ENCODE data around the gene ZNF277.
A peak's percentile ranks its signal among the peaks of the same experiment; 100 is the strongest.

Gene ZNF277

DNA sequence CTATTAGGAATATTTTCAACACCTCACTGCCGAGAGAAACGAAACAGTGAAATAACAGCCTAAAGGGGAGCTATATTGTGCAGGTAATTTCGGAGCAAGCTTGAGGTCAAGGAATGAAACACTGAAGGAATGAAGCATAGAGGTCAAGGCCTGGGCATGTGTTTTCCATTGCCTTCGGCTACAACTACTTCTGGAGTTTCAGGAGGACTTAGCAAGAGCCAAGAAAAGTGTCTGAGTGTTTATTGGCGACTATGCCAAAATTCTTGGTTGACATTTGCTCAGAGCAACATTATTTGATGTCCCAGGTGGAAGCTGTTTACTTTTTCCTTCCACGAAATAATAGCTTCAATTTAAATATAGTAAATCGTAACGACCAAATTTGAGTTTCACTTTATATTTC lies 154.2 kb downstream of the ZNF277 start:
- DNase-seq = no peak

DNA sequence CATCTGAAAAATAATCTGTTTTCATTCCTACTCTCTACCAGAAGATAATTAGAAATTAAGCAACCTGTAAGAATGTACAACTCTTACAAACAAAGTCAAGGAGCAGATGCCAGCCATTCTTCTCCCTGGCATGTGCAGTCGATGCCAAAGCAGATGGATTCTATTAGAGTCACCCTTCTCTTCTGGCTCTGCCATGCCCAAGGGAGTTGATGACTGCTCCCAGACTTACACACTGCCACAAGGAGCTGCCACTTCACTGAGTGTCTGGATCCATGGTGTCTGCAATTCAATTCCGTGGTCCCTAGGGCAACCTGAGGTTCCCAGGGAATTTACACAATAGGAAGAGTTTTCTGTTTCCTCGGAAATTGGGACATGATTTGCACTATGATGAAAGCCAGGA lies 154.7 kb downstream of the ZNF277 start:
- no peak for DNase-seq

DNA sequence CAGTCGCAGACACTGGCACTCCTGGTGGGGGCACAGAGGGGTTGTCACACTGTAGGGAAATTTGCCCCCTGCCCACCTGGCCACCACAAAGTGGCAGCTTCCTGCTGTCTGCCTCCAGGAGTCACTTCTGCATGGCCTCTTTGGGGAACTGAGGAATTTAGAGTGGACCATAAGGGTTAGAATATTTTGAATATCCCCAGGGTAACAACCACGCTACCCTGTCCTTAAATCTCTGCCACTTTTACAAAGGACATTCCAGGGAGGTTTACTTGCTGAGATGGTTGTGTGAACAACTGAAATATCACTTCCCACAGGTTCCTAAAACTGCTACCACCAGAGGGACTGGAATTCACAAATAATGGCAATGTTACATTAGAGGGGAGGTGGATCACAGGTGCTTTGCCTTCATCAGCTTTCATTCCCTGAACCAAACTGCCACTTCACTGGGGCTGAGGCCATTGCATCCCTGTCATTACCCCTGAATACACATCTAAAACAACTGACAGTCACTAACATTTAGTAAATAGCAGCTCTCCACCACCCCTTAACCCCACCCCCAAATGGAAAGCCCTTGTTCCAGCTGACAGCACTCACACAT lies 155.7 kb downstream of the ZNF277 start:
- no peak for DNase-seq

DNA sequence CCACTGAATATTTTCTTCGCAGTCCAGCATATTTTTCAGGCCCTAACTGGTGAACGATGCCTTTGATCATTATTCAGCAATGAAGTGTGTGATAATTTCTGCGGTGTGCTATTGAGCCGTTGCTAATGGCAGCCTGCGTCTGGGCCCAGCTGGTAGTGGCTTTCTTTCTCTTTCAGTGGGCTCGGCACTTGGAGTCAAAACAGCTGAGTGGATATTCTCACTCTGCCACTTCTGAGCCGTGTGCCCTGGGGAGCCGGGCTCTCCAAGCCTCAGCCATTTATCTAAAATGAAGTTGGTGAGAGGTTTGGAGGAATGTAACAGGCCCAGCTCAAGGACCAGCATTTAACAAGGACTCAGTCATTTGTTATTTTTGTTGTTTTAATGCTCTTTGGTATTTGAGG lies 156.2 kb downstream of the ZNF277 start:
- DNase-seq = no peak

DNA sequence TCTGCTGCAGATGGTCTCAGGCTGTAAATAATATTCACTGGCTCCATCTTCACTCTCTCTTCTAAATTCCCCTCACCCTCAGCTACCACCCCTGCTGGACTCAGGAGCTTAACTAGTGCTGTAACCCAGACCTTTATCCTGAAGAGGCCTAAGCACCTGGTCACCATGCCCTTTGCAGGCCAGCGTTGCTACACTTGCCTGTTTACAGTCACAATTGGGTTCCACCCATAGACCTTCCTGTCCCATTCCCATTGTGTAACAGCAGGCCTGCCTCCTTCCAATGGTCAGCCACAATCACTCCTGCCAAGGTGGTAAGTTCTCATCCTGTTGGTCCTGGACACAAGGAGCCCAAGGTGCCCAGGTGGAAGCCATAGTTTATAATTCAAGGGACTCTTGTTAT lies 157.9 kb downstream of the ZNF277 start:
- no peak for DNase-seq

DNA sequence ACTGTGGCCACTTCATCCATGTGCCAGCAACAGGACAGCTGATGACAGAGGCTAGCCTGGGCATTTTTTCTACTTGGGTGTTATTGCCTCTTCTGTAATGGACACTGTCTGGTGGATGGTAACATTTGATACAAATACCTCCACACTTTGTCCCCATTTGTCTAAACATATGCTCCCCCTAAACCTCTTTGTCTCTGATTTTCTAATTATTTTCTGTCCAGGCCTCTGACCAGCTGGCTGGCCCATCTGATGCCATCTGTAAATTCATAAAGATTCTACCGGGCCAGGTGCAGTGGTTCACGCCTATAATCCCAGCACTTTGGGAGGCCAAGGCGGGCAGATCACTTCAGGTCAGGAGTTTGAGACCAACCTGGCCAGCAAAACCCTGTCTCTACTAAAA lies 159.1 kb downstream of the ZNF277 start:
- DNase-seq = no peak

DNA sequence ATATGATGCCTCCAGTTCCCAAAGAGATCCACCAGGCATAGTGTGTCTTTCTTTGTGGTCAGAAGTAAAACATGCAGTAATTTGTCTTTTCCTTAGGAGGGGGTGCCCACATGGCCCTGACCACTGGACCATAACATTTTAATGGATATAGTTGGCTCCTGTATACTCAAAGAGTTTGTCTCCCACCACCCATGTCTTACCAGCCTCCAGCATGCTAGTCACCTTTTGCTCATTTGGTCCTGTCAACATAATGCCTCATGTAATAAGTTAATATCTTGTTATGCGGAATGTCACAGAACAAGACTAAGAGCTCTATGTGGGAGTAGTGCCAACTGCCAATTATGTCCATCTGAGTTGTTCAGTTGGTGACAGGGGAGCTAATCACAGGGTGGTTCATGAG lies 160.4 kb downstream of the ZNF277 start:
- no peak for DNase-seq

DNA sequence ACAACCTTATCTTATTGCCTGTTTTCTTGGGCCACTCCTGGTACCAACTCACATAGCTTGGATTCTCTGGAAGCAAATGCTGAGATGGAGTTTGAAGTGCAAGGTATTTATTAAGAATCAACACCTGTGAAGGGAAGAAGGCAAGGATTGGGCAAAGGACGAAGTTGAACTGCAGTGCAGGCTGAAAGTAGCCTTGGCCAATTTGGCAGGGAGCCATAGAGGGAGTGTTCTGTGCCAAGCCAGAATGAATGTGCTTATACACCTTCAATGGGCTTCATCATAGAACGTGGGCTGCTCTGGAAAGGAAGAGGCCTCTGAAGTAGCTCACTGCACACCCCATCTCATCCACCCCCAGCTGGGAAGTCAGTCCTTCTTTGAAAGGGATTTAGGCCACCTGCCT lies 163.9 kb downstream of the ZNF277 start:
- no peak for DNase-seq

DNA sequence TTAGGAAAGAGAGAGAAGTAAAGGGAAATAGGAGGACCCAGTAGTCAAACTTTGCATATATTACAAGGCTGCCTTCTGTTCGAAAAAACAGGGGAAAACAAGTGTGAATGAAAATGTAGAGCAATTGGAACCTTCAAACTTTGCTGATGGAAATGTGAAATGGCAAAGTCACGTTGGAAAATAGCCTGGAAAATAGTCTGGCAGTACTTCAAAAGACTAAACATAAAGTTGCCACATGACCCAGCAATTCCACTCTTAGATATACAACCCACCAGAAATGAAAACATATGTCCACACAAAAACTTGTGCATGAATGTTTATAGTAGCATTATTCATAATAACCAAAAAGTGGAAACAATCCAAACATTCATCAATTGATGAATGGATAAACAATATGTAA lies 165.2 kb downstream of the ZNF277 start:
- no peak for DNase-seq

DNA sequence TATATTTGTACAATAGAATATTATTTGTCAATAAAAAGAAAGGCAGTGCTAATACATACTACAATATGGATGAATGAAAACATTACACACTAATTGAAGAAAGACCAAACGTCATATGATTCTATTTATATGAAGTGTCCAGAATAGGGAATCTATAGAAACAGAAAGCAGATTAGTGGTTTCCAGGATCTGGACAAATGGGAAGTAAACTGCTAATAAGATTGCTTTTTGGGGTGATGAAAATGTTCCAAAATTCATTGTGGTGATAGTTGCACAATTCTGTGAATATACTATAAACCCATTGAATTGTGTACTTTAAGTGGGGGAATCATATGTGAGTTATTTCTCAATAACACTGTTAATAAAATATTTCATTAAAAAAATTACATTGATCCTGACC lies 165.6 kb downstream of the ZNF277 start:
- no peak for DNase-seq

DNA sequence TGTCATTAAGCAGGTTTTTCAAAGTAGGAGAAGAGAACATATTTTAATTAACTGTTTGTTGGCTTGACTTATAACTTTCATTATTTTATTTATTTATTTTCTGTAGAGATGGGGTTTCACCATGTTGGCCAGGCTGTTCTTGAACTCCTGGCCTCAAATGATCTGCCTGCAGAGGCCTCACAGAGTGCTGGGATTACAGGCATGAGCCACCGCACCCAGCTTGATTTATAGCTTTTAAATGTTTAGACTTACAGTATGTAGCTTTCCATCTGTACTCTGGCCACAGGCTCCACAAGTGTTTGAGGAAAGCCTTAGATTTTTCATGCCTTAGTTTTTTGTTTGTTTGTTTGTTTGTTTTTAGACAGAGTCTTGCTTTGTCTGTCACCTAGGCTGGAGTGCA lies 171.1 kb downstream of the ZNF277 start:
- no peak for DNase-seq

DNA sequence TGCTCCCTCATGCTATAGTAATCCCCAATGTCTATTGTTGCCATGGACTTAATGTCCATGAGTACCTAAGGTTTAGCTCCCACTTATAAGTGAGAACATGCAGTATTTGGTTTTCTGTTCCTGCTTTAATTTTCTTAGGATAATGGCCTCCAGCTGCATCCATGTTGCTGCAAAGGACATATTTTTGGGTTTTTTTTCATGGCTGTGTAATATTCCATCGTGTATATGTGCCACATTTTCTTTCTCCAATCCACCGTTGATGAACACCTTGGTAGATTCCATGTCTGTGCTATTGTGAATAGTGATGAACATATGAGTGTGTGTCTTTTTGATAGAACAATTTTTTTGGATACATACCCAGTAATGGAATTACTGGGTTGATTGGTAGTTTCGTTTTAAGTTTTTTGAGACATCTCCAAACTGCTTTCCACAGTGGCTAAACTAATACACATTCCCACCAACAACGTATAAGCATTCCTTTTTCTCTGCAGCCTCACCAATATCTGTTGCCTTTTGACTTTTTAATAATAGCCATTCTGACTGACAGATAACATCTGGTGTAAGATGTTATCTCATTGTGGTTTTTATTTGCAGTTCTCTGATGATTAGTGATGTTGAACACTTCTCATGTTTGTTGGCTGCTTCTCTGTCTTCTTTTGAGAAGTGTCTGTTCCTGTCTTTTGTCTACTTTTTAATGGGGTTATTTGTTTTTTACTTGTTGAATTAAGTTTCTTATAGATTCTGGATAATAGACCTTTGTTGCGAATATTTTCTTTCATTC lies 175.0 kb downstream of the ZNF277 start:
- DNase-seq = no peak

DNA sequence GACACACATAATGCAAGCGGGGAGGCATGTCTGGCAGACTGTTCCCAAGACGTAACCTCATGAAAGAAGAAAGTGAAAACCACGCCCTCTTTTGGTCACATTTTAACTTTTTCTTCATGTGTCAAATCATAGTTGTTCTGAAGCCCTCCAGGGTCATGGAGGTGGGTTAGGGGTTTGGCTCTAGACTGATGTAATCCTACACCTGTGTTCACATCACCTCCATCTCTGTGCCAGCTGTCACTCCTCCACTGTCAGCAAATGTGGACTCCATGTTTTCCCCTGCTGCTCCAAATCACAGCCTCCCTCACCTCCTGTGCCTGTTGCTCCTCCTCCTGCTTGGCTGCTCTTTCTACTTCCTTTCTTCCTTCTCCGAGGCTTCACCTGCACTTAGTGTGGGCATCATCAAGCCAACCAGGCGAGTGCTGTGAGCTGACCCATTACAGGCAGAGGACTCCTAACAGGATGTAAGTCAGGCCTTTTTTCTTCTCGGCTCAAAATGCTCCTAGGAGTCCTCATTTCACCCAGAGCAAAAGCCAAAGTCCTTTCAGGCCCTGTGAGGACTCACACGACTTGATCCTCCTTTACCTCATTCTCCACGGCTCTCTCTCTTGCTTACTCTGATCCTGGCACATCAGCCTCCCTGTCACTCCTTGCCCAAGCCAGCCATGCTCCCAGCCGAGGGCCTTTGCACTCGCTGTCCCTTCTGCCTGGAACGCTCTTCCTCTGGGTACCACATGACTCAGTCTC lies 177.3 kb downstream of the ZNF277 start:
- DNase-seq = peak; percentile 31 to 42

DNA sequence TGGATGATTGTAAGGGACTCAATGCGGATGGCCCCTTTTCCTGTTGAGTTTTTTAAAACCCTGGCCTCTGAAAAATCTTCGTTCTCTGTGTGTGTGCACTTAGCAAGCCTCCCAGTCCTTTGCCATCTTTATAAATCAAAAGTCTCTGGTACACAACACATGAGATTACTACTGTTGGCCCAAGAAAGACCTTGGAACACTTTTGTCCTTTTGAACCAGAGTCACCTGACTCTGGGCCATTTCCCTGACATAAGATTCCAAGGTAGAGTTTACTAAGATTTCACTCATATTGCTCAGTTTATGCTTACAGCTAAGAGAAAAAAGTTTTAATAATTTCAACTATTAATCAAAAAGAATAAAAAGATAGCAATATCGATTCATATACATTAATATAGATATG lies 179.0 kb downstream of the ZNF277 start:
- DNase-seq = no peak

DNA sequence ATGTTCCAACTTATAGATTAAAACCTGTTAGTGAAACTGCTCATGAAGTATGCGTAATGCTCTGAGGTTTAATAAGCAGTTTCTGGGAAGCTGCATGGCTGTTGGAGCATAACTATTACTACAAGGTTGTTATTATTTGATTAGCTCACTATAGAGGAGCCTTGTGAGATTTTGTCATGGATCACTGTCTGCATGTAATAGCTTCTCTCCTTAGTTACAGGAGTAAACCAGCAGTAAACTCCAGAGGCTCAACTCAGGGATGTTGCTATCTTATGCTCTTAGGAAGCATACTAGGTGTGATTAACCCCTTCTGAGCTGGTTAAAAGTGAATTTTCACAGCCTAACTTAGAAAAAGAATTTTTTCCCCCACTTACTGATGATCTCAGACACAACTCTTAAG lies 180.1 kb downstream of the ZNF277 start:
- DNase-seq = no peak

DNA sequence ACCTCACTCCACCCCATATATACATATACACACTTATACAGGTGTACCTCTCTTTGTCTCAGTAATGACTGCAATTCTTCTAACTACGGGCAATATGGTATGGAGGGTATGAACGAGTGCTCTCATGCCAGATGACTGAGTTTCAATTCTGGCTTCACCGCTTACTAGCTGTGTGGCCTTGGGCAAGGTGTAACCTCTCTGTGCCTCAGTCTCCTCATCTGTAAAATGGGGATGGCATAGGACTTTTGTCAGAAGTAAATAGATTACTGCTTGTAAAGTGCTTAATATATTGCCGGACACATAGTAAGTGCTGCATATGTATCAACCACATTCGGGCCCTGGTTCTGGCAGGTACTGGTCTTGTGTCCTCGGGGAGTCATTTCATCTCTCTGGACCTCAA lies 183.7 kb downstream of the ZNF277 start:
- DNase-seq = no peak

DNA sequence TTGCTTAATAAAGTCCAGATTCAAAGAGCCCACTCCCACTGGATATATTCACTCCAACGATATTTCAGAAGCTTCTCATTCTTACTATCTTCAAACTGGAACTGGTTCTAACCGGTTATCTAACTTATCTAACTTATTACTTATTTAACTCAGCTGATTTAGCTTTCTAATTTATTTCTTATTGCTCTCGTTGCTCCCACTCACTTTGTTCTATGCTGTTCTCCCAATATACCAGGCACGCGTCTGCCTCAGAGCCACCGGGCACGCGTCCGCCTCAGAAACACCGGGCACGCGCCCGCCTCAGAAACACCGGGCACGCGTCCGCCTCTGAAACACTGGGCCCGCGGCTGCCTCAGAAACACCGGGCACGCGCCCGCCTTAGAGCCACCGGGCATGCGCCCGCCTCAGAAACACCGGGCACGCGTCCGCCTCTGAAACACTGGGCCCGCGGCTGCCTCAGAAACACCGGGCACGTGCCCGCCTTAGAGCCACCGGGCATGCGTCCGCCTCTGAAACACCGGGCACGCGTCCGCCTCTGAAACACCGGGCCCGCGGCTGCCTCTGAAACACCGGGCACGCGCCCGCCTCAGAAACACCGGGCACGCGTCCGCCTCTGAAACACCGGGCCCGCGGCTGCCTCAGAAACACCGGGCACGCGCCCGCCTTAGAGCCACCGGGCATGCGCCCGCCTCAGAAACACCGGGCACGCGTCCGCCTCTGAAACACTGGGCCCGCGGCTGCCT lies 184.8 kb downstream of the ZNF277 start:
- peak; percentile 57 to 66 for DNase-seq

DNA sequence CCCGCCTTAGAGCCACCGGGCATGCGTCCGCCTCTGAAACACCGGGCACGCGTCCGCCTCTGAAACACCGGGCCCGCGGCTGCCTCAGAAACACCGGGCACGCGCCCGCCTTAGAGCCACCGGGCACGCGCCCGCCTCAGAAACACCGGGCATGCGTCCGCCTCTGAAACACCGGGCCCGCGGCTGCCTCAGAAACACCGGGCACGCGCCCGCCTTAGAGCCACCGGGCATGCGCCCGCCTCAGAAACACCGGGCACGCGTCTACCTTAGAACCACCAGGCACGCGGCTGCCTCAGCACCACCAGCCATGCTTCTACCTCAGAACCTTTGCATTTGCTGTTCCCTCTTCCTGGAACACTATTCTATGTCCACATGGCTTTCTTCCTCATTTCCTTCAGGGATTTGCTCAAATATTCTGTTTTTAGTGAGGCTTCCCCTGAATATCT lies 185.4 kb downstream of the ZNF277 start:
- DNase-seq = peak; percentile 83 to 84

All from Kasumi-1 (cell line).